GM23338 (cell line): Measurements from ENCODE around the gene PIP4K2B. TPM values are rescaled to one million over a fixed set of nuclear protein-coding genes. Genes with fewer than 3 reads are reported as not detected.
"Not testable (repeated sequence)": the region's sequence is repeated elsewhere in the genome, so short reads cannot be mapped to it uniquely, and the experiment has no call there.

ENCODE experiments used
- ATAC-seq: fragments of 200-7000 bp; cut with Tn5 transposase; 3 replicates; pipeline ENCODE4 v1.9.1; 2020
- DNase-seq: peaks from one replicate; pipeline ENCODE4 v3.0.0-alpha.2; 2015; ENCODE audit warnings: low spot score
- H2AFZ ChIP-seq: fragments of 200-600 bp; sonication (generic); 2 replicates; pipeline ENCODE4 v1.8.0; 2016; ENCODE audit warnings: antibody characterized with exemption, mild to moderate bottlenecking, moderate library complexity
- H3F3A ChIP-seq: fragments of 200-600 bp; sonication (generic); replicated peaks from 2 replicates; pipeline ENCODE4 v1.8.0; 2017; ENCODE audit warnings: antibody characterized with exemption, mixed run types, low read depth
- H3K27ac ChIP-seq: fragments of 200-600 bp; sonication (generic); 2 replicates; pipeline ENCODE4 v1.6.1; 2016; ENCODE audit warnings: low read depth
- H3K27me3 ChIP-seq: fragments of 200-600 bp; sonication (generic); 2 replicates; pipeline ENCODE4 v1.8.0; 2016; ENCODE audit warnings: mild to moderate bottlenecking, mixed run types, moderate library complexity; ENCODE audit not compliant: insufficient read depth
- H3K36me3 ChIP-seq: fragments of 200-600 bp; sonication (generic); 2 replicates; pipeline ENCODE4 v1.8.0; 2016; ENCODE audit warnings: mild to moderate bottlenecking; ENCODE audit not compliant: insufficient read depth
- H3K4me1 ChIP-seq: fragments of 200-600 bp; sonication (generic); 2 replicates; pipeline ENCODE4 v1.8.0; 2016; ENCODE audit warnings: mild to moderate bottlenecking, moderate library complexity; ENCODE audit not compliant: insufficient read depth
- H3K4me2 ChIP-seq: fragments of 200-600 bp; sonication (generic); 2 replicates; pipeline ENCODE4 v1.7.1; 2017; ENCODE audit warnings: mixed run types
- H3K4me3 ChIP-seq: fragments of 200-600 bp; sonication (generic); 2 replicates; pipeline ENCODE4 v1.6.1; 2016; ENCODE audit warnings: mixed run types
- H3K79me2 ChIP-seq: fragments of 200-600 bp; sonication (generic); replicated peaks from 2 replicates; pipeline ENCODE4 v1.8.0; 2017; ENCODE audit warnings: mild to moderate bottlenecking; ENCODE audit not compliant: insufficient read depth
- H3K9me2 ChIP-seq: fragments of 200-600 bp; sonication (generic); 2 replicates; pipeline ENCODE4 v1.8.0; 2017; ENCODE audit not compliant: insufficient read depth
- H4K20me1 ChIP-seq: fragments of 200-600 bp; sonication (generic); replicated peaks from 2 replicates; pipeline ENCODE4 v1.8.0; 2017; ENCODE audit warnings: mild to moderate bottlenecking; ENCODE audit not compliant: insufficient read depth
- H3K27ac Mint-ChIP-seq: 2 replicates; pipeline ENCODE4 v1.8.0; 2020; ENCODE audit warnings: inconsistent platforms, mild to moderate bottlenecking, moderate library complexity, mixed read lengths
- H3K27me3 Mint-ChIP-seq: 3 replicates; pipeline ENCODE4 v1.8.0; 2022; ENCODE audit warnings: low read depth, mild to moderate bottlenecking, moderate library complexity, mixed read lengths, inconsistent platforms; ENCODE audit not compliant: insufficient read depth, poor library complexity
- H3K36me3 Mint-ChIP-seq: 3 replicates; pipeline ENCODE4 v1.8.0; 2021; ENCODE audit warnings: low read depth, mild to moderate bottlenecking, inconsistent platforms, moderate library complexity, mixed read lengths
- H3K4me1 Mint-ChIP-seq: 3 replicates; pipeline ENCODE4 v1.8.0; 2020; ENCODE audit warnings: mild to moderate bottlenecking, inconsistent platforms, mixed read lengths
- H3K4me3 Mint-ChIP-seq: 3 replicates; pipeline ENCODE4 v1.8.0; 2021; ENCODE audit warnings: moderate library complexity, mild to moderate bottlenecking, inconsistent platforms, mixed read lengths
- H3K9me3 Mint-ChIP-seq: 3 replicates; pipeline ENCODE4 v1.8.0; 2020; ENCODE audit warnings: moderate library complexity, mild to moderate bottlenecking, inconsistent platforms, mixed read lengths
- CREB1 ChIP-seq: fragments of 250-450 bp; sonication (Bioruptor Pico); IDR thresholded peaks from 2 replicates; pipeline ENCODE4 v1.5.0; 2020; ENCODE audit warnings: low read depth, mild to moderate bottlenecking, moderate library complexity
- EZH2 ChIP-seq: fragments of 200-600 bp; sonication (generic); IDR thresholded peaks from one replicate; pipeline ENCODE4 v1.8.0; 2017; ENCODE audit warnings: antibody characterized with exemption, mild to moderate bottlenecking, low read depth; ENCODE audit not compliant: unreplicated experiment
- JUNB ChIP-seq: IDR thresholded peaks from one replicate; pipeline ENCODE4 v1.6.1; 2016; ENCODE audit warnings: antibody characterized with exemption; ENCODE audit not compliant: unreplicated experiment
- NANOG ChIP-seq: IDR thresholded peaks from 2 replicates; pipeline ENCODE4 v1.6.1; 2016; ENCODE audit warnings: antibody characterized with exemption, borderline replicate concordance
- POLR2AphosphoS5 ChIP-seq: IDR thresholded peaks from 2 replicates; pipeline ENCODE4 v1.6.1; 2016; ENCODE audit warnings: antibody characterized with exemption, low read depth
- ZNF114 ChIP-seq: fragments of 250-450 bp; sonication (Bioruptor Pico); IDR thresholded peaks from 2 replicates; pipeline ENCODE4 v1.5.0; 2020; ENCODE audit warnings: mild to moderate bottlenecking, moderate library complexity
- polyA plus RNA-seq: library from polyadenylated mRNA; unstranded; fragments of >200 nt; fragmentation: Nextera tagmentation; extraction: Ambion mirVana; gene quantifications from 2 replicates; pipeline ENCODE4 v1.2.1, GENCODE V29; 2016
- total RNA-seq: library from RNA; depleted of rRNA; stranded (reverse); fragments of >200 nt; shearing (Covaris generic); gene quantifications from 2 replicates; pipeline ENCODE4 v1.2.3, GENCODE V29; 2014
- TF ChIP-seq, protein P1 (sequence below): IDR thresholded peaks from one replicate; pipeline ENCODE4 v1.6.1; 2018; ENCODE audit warnings: antibody characterized with exemption; ENCODE audit not compliant: unreplicated experiment
- TF ChIP-seq, protein P2 (sequence below): fragments of 250-450 bp; sonication (Bioruptor Pico); IDR thresholded peaks from 2 replicates; pipeline ENCODE4 v1.5.0; 2020; ENCODE audit warnings: mild to moderate bottlenecking, moderate library complexity
- TF ChIP-seq, protein P3 (sequence below): IDR thresholded peaks from 2 replicates; pipeline ENCODE4 v1.6.1; 2016; ENCODE audit warnings: antibody characterized with exemption
- TF ChIP-seq, protein P4 (sequence below), 2 experiments: fragments of 200-600 bp in 1 of 2; sonication (generic) in 1 of 2; conservative IDR thresholded peaks; 2 replicates each; pipeline versions ENCODE4 v1.5.1 to v1.6.1; 2016 to 2017; ENCODE audit warnings: antibody characterized with exemption in 2 of 2, low read depth in 2 of 2, mild to moderate bottlenecking in 2 of 2, moderate library complexity in 1 of 2

The PIP4K2B gene
- total and polyA plus RNA-seq, 2 experiments from 2014 or later, result 9.5 to 43.4 TPM

DNA sequence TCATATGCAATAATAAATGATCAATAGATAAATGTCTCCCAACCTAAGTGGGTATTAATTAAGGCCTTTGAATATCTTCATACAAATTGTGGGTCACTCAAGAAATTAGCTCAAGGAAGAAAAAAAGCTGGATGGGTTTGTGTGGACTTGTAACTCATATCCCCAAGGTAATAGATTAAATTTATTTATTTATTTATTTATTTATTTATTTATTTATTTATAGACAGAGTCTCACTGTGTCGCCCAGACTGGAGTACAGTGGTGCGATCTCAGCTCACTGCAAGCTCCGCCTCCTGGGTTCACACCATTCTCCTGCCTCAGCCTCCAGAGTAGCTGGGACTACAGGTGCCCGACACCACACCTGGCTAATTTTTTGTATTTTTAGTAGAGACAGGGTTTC lies 11.4 kb downstream of the PIP4K2B start:
- not testable (repeated sequence) for H3K9me2 ChIP-seq, H4K20me1 ChIP-seq, H2AFZ ChIP-seq, H3F3A ChIP-seq, H3K4me3 ChIP-seq, H3K36me3 ChIP-seq, H3K4me3 Mint-ChIP-seq, DNase-seq, H3K9me3 Mint-ChIP-seq, H3K27ac Mint-ChIP-seq, H3K4me2 ChIP-seq, H3K27me3 ChIP-seq, H3K27me3 Mint-ChIP-seq, ATAC-seq, H3K27ac ChIP-seq
- peaks cover 14% of the 10 kb centered on the region for H3K4me1 ChIP-seq
- Mint-ChIP-seq H3K36me3 (peaks cover 41% of the 10 kb centered on the region), H3K4me1 (peaks cover 19% of the 10 kb centered on the region)
- H3K79me2 ChIP-seq, result peaks cover 49% of the 10 kb centered on the region

DNA sequence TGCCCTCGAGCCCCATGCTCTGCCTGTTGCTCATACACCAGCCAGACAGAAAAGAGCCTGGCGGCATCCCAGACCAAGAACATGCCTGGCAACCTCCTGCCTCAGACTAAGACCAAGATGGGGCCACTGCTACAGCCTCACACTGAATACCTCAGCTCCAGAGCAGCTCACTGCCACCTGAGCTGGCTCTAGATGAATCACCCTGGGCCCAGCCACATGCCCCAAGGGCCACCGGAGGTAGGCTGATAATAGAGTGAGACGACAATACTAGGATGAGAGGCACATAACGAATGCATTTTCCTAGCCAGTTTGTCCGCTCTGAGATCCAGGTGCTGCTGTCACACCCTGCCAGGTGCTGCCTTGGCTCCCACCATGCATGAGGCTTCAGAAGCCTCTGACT lies 13.0 kb downstream of the PIP4K2B start:
- no peaks in the 10 kb centered on the region for H3K27me3 ChIP-seq
- no peak overlapping the region for H3K4me2 ChIP-seq
- no peak overlapping the region for H3K4me3 Mint-ChIP-seq
- no peak overlapping the region for H3K27ac Mint-ChIP-seq
- H3K9me2 ChIP-seq, result no peaks in the 10 kb centered on the region
- ATAC-seq (no peak), DNase-seq (no peak)
- H3K27me3 Mint-ChIP-seq, result peaks cover 10% of the 10 kb centered on the region
- H3K36me3 ChIP-seq, result peaks cover 10% of the 10 kb centered on the region; the same call in 1 of the 2 replicates
- no peaks in the 10 kb centered on the region for H3F3A ChIP-seq
- H3K4me1 Mint-ChIP-seq, result peaks cover 19% of the 10 kb centered on the region
- H2AFZ ChIP-seq, result no peak overlapping the region
- no peak overlapping the region for H3K4me3 ChIP-seq
- H3K27ac ChIP-seq, result no peak overlapping the region
- peaks cover 38% of the 10 kb centered on the region for H3K36me3 Mint-ChIP-seq
- H3K4me1 ChIP-seq, result peaks cover 14% of the 10 kb centered on the region
- peaks cover 33% of the 10 kb centered on the region for H3K79me2 ChIP-seq
- H3K9me3 Mint-ChIP-seq, result no peaks in the 10 kb centered on the region
- peaks cover 8% of the 10 kb centered on the region for H4K20me1 ChIP-seq
- TF ChIP-seq, protein P1, sequence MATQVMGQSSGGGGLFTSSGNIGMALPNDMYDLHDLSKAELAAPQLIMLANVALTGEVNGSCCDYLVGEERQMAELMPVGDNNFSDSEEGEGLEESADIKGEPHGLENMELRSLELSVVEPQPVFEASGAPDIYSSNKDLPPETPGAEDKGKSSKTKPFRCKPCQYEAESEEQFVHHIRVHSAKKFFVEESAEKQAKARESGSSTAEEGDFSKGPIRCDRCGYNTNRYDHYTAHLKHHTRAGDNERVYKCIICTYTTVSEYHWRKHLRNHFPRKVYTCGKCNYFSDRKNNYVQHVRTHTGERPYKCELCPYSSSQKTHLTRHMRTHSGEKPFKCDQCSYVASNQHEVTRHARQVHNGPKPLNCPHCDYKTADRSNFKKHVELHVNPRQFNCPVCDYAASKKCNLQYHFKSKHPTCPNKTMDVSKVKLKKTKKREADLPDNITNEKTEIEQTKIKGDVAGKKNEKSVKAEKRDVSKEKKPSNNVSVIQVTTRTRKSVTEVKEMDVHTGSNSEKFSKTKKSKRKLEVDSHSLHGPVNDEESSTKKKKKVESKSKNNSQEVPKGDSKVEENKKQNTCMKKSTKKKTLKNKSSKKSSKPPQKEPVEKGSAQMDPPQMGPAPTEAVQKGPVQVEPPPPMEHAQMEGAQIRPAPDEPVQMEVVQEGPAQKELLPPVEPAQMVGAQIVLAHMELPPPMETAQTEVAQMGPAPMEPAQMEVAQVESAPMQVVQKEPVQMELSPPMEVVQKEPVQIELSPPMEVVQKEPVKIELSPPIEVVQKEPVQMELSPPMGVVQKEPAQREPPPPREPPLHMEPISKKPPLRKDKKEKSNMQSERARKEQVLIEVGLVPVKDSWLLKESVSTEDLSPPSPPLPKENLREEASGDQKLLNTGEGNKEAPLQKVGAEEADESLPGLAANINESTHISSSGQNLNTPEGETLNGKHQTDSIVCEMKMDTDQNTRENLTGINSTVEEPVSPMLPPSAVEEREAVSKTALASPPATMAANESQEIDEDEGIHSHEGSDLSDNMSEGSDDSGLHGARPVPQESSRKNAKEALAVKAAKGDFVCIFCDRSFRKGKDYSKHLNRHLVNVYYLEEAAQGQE, result no peak
- TF ChIP-seq, protein P2, sequence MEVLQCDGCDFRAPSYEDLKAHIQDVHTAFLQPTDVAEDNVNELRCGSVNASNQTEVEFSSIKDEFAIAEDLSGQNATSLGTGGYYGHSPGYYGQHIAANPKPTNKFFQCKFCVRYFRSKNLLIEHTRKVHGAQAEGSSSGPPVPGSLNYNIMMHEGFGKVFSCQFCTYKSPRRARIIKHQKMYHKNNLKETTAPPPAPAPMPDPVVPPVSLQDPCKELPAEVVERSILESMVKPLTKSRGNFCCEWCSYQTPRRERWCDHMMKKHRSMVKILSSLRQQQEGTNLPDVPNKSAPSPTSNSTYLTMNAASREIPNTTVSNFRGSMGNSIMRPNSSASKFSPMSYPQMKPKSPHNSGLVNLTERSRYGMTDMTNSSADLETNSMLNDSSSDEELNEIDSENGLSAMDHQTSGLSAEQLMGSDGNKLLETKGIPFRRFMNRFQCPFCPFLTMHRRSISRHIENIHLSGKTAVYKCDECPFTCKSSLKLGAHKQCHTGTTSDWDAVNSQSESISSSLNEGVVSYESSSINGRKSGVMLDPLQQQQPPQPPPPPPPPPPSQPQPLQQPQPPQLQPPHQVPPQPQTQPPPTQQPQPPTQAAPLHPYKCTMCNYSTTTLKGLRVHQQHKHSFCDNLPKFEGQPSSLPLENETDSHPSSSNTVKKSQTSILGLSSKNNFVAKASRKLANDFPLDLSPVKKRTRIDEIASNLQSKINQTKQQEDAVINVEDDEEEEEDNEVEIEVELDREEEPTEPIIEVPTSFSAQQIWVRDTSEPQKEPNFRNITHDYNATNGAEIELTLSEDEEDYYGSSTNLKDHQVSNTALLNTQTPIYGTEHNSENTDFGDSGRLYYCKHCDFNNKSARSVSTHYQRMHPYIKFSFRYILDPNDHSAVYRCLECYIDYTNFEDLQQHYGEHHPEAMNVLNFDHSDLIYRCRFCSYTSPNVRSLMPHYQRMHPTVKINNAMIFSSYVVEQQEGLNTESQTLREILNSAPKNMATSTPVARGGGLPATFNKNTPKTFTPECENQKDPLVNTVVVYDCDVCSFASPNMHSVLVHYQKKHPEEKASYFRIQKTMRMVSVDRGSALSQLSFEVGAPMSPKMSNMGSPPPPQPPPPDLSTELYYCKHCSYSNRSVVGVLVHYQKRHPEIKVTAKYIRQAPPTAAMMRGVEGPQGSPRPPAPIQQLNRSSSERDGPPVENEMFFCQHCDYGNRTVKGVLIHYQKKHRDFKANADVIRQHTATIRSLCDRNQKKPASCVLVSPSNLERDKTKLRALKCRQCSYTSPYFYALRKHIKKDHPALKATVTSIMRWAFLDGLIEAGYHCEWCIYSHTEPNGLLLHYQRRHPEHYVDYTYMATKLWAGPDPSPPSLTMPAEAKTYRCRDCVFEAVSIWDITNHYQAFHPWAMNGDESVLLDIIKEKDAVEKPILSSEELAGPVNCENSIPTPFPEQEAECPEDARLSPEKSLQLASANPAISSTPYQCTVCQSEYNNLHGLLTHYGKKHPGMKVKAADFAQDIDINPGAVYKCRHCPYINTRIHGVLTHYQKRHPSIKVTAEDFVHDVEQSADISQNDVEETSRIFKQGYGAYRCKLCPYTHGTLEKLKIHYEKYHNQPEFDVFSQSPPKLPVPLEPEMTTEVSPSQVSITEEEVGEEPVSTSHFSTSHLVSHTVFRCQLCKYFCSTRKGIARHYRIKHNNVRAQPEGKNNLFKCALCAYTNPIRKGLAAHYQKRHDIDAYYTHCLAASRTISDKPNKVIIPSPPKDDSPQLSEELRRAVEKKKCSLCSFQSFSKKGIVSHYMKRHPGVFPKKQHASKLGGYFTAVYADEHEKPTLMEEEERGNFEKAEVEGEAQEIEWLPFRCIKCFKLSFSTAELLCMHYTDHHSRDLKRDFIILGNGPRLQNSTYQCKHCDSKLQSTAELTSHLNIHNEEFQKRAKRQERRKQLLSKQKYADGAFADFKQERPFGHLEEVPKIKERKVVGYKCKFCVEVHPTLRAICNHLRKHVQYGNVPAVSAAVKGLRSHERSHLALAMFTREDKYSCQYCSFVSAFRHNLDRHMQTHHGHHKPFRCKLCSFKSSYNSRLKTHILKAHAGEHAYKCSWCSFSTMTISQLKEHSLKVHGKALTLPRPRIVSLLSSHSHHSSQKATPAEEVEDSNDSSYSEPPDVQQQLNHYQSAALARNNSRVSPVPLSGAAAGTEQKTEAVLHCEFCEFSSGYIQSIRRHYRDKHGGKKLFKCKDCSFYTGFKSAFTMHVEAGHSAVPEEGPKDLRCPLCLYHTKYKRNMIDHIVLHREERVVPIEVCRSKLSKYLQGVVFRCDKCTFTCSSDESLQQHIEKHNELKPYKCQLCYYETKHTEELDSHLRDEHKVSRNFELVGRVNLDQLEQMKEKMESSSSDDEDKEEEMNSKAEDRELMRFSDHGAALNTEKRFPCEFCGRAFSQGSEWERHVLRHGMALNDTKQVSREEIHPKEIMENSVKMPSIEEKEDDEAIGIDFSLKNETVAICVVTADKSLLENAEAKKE (CRISPR knock-in tag), result no peak
- TF ChIP-seq JUNB, result no peak
- no peak for TF ChIP-seq NANOG
- no peak for TF ChIP-seq CREB1 (CRISPR knock-in tag)
- TF ChIP-seq, protein P3, sequence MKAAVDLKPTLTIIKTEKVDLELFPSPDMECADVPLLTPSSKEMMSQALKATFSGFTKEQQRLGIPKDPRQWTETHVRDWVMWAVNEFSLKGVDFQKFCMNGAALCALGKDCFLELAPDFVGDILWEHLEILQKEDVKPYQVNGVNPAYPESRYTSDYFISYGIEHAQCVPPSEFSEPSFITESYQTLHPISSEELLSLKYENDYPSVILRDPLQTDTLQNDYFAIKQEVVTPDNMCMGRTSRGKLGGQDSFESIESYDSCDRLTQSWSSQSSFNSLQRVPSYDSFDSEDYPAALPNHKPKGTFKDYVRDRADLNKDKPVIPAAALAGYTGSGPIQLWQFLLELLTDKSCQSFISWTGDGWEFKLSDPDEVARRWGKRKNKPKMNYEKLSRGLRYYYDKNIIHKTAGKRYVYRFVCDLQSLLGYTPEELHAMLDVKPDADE, result no peak
- TF ChIP-seq, protein P4, sequence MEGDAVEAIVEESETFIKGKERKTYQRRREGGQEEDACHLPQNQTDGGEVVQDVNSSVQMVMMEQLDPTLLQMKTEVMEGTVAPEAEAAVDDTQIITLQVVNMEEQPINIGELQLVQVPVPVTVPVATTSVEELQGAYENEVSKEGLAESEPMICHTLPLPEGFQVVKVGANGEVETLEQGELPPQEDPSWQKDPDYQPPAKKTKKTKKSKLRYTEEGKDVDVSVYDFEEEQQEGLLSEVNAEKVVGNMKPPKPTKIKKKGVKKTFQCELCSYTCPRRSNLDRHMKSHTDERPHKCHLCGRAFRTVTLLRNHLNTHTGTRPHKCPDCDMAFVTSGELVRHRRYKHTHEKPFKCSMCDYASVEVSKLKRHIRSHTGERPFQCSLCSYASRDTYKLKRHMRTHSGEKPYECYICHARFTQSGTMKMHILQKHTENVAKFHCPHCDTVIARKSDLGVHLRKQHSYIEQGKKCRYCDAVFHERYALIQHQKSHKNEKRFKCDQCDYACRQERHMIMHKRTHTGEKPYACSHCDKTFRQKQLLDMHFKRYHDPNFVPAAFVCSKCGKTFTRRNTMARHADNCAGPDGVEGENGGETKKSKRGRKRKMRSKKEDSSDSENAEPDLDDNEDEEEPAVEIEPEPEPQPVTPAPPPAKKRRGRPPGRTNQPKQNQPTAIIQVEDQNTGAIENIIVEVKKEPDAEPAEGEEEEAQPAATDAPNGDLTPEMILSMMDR (conservative IDR thresholded peaks at IDR 0.05; ENCODE audit: low read depth in 2 of 2), result no peak
- no peak for TF ChIP-seq EZH2
- no peak for TF ChIP-seq ZNF114 (CRISPR knock-in tag)
- no peak for TF ChIP-seq POLR2AphosphoS5
